Peyer's patch (tissue), 4 donors: ENCODE results near the gene CUL3.

Experiments used
- CTCF ChIP-seq, 6 experiments: fragments of 450-650 bp in 4 of 6; fragments of 200-600 bp in 2 of 6; sonication (generic) in 1 of 6; IDR thresholded peaks; one replicate each; pipeline ENCODE4 v1.5.1; 2017 to 2019; ENCODE audit warnings: antibody characterized with exemption in 6 of 6, mild to moderate bottlenecking in 3 of 6, moderate library complexity in 1 of 6
- POLR2A ChIP-seq, 2 donors: fragments of 450-650 bp; IDR thresholded peaks; one replicate each; pipeline ENCODE4 v1.5.1; 2017; ENCODE audit warnings: antibody characterized with exemption in 2 of 2, mild to moderate bottlenecking in 2 of 2, moderate library complexity in 2 of 2

GRCh38 chr2:224444021-224444420 is 141.1 kb downstream of the CUL3 start:
- no peak for TF ChIP-seq CTCF (IDR thresholded peaks at IDR 0.05)
- TF ChIP-seq POLR2A (IDR thresholded peaks at IDR 0.05) = no peak
